ENCODE measurements around the gene NPAS3. TPM values are rescaled to one million over a fixed set of nuclear protein-coding genes. Genes with fewer than 3 reads are reported as not detected.

NPAS3 gene
- total RNA-seq, 4 donors from 2014 or later: 1.9 to 10.6 (median 2.2) TPM

GRCh38 chr14:33165144-33165925, 226.7 kb downstream of the NPAS3 start:
- Histone ChIP-seq H3K27me3 (no peaks in the 10 kb centered on the region), H3K27ac (no peak overlapping the region), H3K4me1 (no peaks in the 10 kb centered on the region), H3K9me3 (no peaks in the 10 kb centered on the region), H3K4me3 (no peak overlapping the region), H3K36me3 (no peaks in the 10 kb centered on the region)
- WGBS, 2 donors (ENCODE audit: low coverage in 1 of 2): 61 to 71% methylated on average over 5 to 8 of the region's 8 CpGs
- ATAC-seq: no peak
- TF ChIP-seq POLR2AphosphoS5 (IDR thresholded peaks at IDR 0.05) (no peak), POLR2A (IDR thresholded peaks at IDR 0.05) (no peak), CTCF (IDR thresholded peaks at IDR 0.05) (no peak), EP300 (IDR thresholded peaks at IDR 0.05) (no peak)

GRCh38 chr14:33165926-33166289, 227.2 kb downstream of the NPAS3 start:
- no peak for ATAC-seq
- Histone ChIP-seq H3K27me3 (no peaks in the 10 kb centered on the region), H3K36me3 (no peaks in the 10 kb centered on the region), H3K9me3 (no peaks in the 10 kb centered on the region), H3K4me3 (no peak overlapping the region), H3K4me1 (no peaks in the 10 kb centered on the region), H3K27ac (no peak overlapping the region)
- WGBS, 2 donors (ENCODE audit: low coverage in 1 of 2): 88 to 96% methylated on average over 4 to 5 of the region's 5 CpGs
- no peak for TF ChIP-seq POLR2A (IDR thresholded peaks at IDR 0.05)
- no peak for TF ChIP-seq EP300 (IDR thresholded peaks at IDR 0.05)
- no peak for TF ChIP-seq CTCF (IDR thresholded peaks at IDR 0.05)
- TF ChIP-seq POLR2AphosphoS5 (IDR thresholded peaks at IDR 0.05): no peak

- no peaks in the 10 kb centered on the region for H3K27me3 ChIP-seq
- H3K27ac ChIP-seq: no peak overlapping the region
- H3K4me3 ChIP-seq: no peak overlapping the region
- ATAC-seq: no peak
- H3K9me3 ChIP-seq: no peaks in the 10 kb centered on the region
- no peaks in the 10 kb centered on the region for H3K4me1 ChIP-seq
- TF ChIP-seq POLR2AphosphoS5 (IDR thresholded peaks at IDR 0.05) (no peak), EP300 (IDR thresholded peaks at IDR 0.05) (no peak), CTCF (IDR thresholded peaks at IDR 0.05) (no peak), POLR2A (IDR thresholded peaks at IDR 0.05) (no peak)
- H3K36me3 ChIP-seq: no peaks in the 10 kb centered on the region
These were observed 237.3 kb downstream of the NPAS3 start for GRCh38 chr14:33175951-33176350.

GRCh38 chr14:33184587-33184986, 245.9 kb downstream of the NPAS3 start:
- no peaks in the 10 kb centered on the region for H3K36me3 ChIP-seq
- H3K27ac ChIP-seq: no peak overlapping the region
- H3K9me3 ChIP-seq: no peaks in the 10 kb centered on the region
- no peak for ATAC-seq
- H3K4me3 ChIP-seq: no peak overlapping the region
- no peaks in the 10 kb centered on the region for H3K27me3 ChIP-seq
- TF ChIP-seq EP300 (IDR thresholded peaks at IDR 0.05) (no peak), POLR2AphosphoS5 (IDR thresholded peaks at IDR 0.05) (no peak), CTCF (IDR thresholded peaks at IDR 0.05) (no peak), POLR2A (IDR thresholded peaks at IDR 0.05) (no peak)
- no peaks in the 10 kb centered on the region for H3K4me1 ChIP-seq
- WGBS, 2 donors (ENCODE audit: low coverage in 1 of 2): 50 to 73% methylated on average over 2 of the region's 2 CpGs

- Histone ChIP-seq H3K9me3 (no peaks in the 10 kb centered on the region), H3K4me1 (no peaks in the 10 kb centered on the region), H3K36me3 (no peaks in the 10 kb centered on the region), H3K4me3 (no peak overlapping the region), H3K27ac (no peak overlapping the region), H3K27me3 (no peaks in the 10 kb centered on the region)
- no peak for TF ChIP-seq CTCF (IDR thresholded peaks at IDR 0.05)
- no peak for TF ChIP-seq POLR2AphosphoS5 (IDR thresholded peaks at IDR 0.05)
- no peak for TF ChIP-seq POLR2A (IDR thresholded peaks at IDR 0.05)
- no peak for TF ChIP-seq EP300 (IDR thresholded peaks at IDR 0.05)
- ATAC-seq: no peak
These were observed 248.0 kb downstream of the NPAS3 start for GRCh38 chr14:33186656-33187055.
